Mesothelial cell of epicardium (in vitro differentiated cells): Measurements from ENCODE around the gene ZNF213. TPM values are rescaled to one million over a fixed set of nuclear protein-coding genes. Genes with fewer than 3 reads are reported as not detected.

ENCODE experiments used
- DNase-seq, 2 experiments: peaks; one replicate each; pipeline ENCODE4 v3.0.0; 2021; ENCODE audit warnings: low spot score in 2 of 2; ENCODE audit not compliant: unreplicated experiment in 2 of 2
- H3K27ac Mint-ChIP-seq: 2 replicates; pipeline ENCODE4 v1.8.0; 2021; ENCODE audit warnings: mixed read lengths
- H3K27me3 Mint-ChIP-seq: 2 replicates; pipeline ENCODE4 v1.8.0; 2021; ENCODE audit warnings: low read depth, mixed read lengths
- H3K36me3 Mint-ChIP-seq: 2 replicates; pipeline ENCODE4 v1.8.0; 2021; ENCODE audit warnings: mixed read lengths
- H3K4me1 Mint-ChIP-seq: 2 replicates; pipeline ENCODE4 v1.8.0; 2021; ENCODE audit warnings: mixed read lengths
- H3K4me3 Mint-ChIP-seq: 2 replicates; pipeline ENCODE4 v1.8.0; 2021; ENCODE audit warnings: mild to moderate bottlenecking, moderate library complexity, mixed read lengths
- H3K9me3 Mint-ChIP-seq: 2 replicates; pipeline ENCODE4 v1.8.0; 2021; ENCODE audit warnings: mixed read lengths
- total RNA-seq: library from RNA; stranded (reverse); gene quantifications from 3 replicates; pipeline ENCODE4 v1.2.1, GENCODE V29; 2021
- TF ChIP-seq, protein P1 (sequence below): fragments of 200-600 bp; sonication (generic); IDR thresholded peaks from one replicate; pipeline ENCODE4 v1.5.0; 2021; ENCODE audit warnings: antibody characterized with exemption; ENCODE audit not compliant: unreplicated experiment

Gene ZNF213
- total RNA-seq, 1 donor from 2014 or later = 13.4 TPM

DNA sequence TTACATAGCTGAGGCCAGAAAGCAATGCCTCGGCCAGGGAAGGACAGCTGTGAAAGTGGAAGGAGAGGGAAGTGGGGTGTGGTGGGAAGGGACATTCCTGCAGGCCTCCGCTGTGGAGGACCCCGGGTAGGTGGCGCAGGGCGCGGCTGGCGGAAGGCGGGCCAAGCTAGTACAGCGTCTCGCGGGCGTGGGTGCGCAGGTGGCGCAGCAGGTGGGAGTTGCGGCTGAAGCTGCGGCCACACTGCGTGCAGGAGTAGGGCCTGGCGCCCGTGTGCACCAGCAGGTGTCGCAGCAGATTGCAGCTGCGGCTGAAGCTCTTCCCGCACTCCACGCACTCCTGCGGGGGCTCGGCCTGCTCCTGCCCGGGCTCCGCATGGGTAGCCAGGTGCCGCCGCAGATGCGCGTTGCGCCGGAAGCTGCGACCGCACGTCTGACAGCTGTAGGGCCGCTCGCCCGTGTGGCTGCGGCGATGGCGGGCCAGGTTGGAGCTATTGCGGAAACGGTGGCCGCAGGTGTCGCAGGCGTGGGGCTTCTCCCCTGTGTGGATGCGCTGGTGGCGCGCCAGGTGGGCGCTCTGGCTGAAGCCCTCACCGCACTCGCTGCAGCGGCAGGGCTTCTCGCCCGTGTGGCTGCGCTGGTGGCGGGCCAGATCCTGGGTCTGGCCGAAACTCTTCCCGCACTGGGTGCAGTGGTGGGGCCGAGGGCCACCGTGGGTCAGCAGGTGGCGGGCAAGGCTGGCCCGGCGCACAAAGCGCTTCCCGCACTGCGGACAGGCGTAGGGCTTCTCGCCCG is 45.7 kb upstream of the ZNF213 start:
- H3K4me1 Mint-ChIP-seq = peaks cover 16% of the 10 kb centered on the region
- no peaks in the 10 kb centered on the region for H3K27me3 Mint-ChIP-seq
- no peak overlapping the region for H3K4me3 Mint-ChIP-seq
- H3K9me3 Mint-ChIP-seq = no peaks in the 10 kb centered on the region
- TF ChIP-seq, protein P1, sequence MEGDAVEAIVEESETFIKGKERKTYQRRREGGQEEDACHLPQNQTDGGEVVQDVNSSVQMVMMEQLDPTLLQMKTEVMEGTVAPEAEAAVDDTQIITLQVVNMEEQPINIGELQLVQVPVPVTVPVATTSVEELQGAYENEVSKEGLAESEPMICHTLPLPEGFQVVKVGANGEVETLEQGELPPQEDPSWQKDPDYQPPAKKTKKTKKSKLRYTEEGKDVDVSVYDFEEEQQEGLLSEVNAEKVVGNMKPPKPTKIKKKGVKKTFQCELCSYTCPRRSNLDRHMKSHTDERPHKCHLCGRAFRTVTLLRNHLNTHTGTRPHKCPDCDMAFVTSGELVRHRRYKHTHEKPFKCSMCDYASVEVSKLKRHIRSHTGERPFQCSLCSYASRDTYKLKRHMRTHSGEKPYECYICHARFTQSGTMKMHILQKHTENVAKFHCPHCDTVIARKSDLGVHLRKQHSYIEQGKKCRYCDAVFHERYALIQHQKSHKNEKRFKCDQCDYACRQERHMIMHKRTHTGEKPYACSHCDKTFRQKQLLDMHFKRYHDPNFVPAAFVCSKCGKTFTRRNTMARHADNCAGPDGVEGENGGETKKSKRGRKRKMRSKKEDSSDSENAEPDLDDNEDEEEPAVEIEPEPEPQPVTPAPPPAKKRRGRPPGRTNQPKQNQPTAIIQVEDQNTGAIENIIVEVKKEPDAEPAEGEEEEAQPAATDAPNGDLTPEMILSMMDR = no peak
- H3K27ac Mint-ChIP-seq = peak overlapping the region; percentile 53
- H3K36me3 Mint-ChIP-seq = no peaks in the 10 kb centered on the region
- DNase-seq = no peak

DNA sequence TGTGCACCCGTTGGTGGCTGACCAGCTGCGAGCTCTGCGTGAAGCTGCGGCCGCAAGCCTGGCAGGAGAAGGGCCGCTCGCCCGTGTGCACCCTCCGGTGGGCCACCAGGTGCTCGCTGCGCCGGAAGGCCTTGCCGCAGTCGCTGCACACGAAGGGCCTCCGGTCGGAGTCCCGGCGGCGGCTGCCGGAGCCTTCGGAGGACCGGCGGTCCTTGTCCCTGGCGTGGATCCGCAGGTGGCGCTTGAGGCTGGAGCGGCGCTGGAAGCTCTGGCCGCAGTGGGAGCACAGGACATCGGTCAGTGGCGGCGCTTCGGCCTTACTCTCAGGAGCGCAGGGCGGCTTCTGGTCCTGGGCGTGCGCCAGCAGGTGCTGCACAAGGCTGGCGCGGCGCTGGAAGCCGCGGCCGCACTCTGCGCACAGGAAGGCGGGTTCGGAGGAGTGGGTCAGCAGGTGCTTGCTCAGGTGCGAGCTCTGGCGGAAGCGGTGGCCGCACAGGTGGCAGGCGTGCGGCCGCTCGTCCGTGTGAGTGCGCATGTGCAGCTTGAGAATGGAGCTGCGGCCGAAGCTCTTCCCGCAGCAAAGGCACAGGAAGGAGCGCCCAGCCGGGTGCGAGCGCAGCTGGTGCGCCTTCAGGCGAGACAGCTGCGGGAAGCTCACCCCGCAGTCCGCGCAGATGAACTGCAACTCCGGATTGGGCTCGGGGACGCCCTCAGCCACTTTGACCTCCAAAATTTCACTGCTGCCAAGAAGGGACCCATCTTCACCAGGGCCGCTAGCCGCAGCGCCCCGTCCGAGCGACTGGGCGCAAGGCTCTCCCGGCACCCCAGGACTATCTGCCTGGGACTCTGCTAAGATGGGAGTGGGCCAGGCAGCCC is 44.9 kb upstream of the ZNF213 start:
- no peak for DNase-seq
- Mint-ChIP-seq H3K4me3 (no peak overlapping the region), H3K27ac (no peak overlapping the region), H3K36me3 (no peaks in the 10 kb centered on the region), H3K27me3 (no peaks in the 10 kb centered on the region), H3K9me3 (no peaks in the 10 kb centered on the region), H3K4me1 (peaks cover 16% of the 10 kb centered on the region)
- TF ChIP-seq, protein P1 = no peak

DNA sequence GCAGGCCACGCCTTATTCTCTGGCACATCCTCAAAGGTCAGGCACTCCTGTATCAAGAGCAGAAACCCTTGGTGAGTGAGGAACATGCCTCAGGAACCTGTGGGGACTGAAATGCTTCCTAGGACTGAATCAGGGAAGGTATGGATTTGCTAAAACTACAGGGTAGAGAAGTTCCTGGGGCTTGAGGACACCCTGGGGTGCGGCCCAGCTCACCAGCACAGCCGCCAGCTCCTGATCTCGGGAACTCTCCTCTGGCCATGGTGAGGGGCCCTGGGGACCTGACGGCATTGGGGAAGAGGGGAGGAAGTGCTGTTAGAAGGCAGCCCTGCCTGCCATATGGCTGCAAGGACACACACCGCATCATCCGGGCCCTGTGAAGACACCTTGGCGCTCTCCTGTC is 43.3 kb upstream of the ZNF213 start:
- Mint-ChIP-seq H3K27me3 (no peaks in the 10 kb centered on the region), H3K36me3 (no peaks in the 10 kb centered on the region), H3K4me3 (no peak overlapping the region), H3K27ac (no peak overlapping the region), H3K9me3 (no peaks in the 10 kb centered on the region), H3K4me1 (peaks cover 16% of the 10 kb centered on the region)
- TF ChIP-seq, protein P1 = no peak
- no peak for DNase-seq

DNA sequence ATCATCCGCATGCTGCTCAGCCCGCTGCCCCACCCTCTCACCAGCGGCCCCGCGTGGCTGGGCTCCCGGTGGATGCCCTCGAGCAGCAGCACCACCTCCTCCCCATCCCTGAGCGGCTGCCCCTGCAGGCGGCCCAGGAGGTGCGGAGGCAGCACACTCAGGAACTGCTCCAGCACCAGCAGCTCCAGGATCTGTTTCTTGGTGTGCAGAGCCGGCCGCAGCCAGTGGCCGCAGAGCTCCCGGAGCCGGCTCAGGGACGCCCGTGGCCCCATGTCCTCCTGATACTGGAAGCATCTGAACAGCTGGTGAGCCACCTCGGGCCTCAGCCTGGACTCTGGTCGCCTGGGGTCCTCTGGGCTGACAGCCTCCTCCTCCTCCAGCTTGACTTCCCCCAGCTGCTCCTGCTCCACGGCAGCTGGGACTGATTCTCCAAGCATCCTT is 42.3 kb upstream of the ZNF213 start:
- Mint-ChIP-seq H3K9me3 (no peaks in the 10 kb centered on the region), H3K27ac (no peak overlapping the region), H3K36me3 (no peaks in the 10 kb centered on the region), H3K4me1 (peaks cover 18% of the 10 kb centered on the region), H3K27me3 (peaks cover 6% of the 10 kb centered on the region), H3K4me3 (no peak overlapping the region)
- DNase-seq = no peak
- TF ChIP-seq, protein P1 = no peak

DNA sequence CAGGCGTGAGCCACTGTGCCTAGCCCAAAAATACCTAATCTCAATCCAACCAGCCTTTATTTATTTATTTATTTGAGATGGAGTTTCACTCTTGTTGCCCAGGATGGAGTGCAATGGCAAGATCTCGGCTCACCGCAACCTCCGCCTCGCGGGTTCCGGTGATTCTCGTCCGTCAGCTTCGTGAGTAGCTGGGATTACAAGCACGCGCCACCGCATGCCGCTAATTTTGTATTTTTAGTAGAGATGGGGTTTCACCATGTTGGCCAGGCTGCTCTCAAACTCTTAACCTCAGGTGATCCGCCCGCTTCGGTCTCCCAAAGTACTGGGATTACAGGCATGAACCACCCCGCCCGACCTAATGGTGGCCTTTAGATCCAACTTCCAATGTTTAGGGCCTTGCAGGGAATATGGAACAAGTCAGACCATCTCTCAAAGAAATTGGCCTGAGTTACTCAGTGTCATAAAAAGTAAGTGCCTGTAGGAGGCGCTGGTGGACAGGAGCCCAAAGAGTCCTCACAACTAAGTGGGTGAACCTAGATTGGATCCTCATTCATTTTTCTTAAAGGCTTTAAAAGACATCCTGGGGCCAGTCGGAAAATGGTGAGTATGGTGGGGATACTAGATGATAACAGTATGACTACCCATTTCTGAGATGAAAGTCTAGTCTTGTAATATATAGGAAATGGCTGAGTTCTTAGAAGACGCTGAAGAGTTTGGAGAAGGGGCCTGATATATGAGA is 40.4 kb upstream of the ZNF213 start:
- Mint-ChIP-seq H3K4me1 (peaks cover 16% of the 10 kb centered on the region), H3K27ac (no peak overlapping the region), H3K36me3 (no peaks in the 10 kb centered on the region), H3K4me3 (no peak overlapping the region), H3K27me3 (peaks cover 20% of the 10 kb centered on the region), H3K9me3 (no peaks in the 10 kb centered on the region)
- TF ChIP-seq, protein P1 = peak; percentile 33
- DNase-seq = no peak
